ENCODE results near the gene ALOX5AP. TPM values are rescaled to one million over a fixed set of nuclear protein-coding genes. Genes with fewer than 3 reads are reported as not detected.

Gene ALOX5AP
- total RNA-seq, 1 donor from 2014 or later, result not detected

- Mint-ChIP-seq H3K27me3 (peaks cover 7% of the 10 kb centered on the region), H3K4me1 (ENCODE audit: unreplicated experiment) (peaks cover 43% of the 10 kb centered on the region), H3K9me3 (no peaks in the 10 kb centered on the region), H3K4me3 (peak overlapping the region; percentile 69), H3K27ac (no peak overlapping the region), H3K36me3 (no peaks in the 10 kb centered on the region)
- DNase-seq (ENCODE audit: extremely low spot score, unreplicated experiment), result peak; percentile 84
- TF ChIP-seq CTCF (conservative IDR thresholded peaks at IDR 0.05), result peak; percentile 98
Observed at GRCh38 chr13:30802953-30803478, 67.7 kb downstream of the ALOX5AP start.

GRCh38 chr13:30803749-30804148 is 68.4 kb downstream of the ALOX5AP start:
- Mint-ChIP-seq H3K27me3 (peaks cover 7% of the 10 kb centered on the region), H3K9me3 (no peaks in the 10 kb centered on the region), H3K27ac (no peak overlapping the region), H3K4me3 (peak overlapping the region; percentile 25), H3K36me3 (no peaks in the 10 kb centered on the region), H3K4me1 (ENCODE audit: unreplicated experiment) (peaks cover 42% of the 10 kb centered on the region)
- DNase-seq (ENCODE audit: extremely low spot score, unreplicated experiment), result peak; percentile 50
- TF ChIP-seq CTCF (conservative IDR thresholded peaks at IDR 0.05), result no peak

- TF ChIP-seq CTCF (conservative IDR thresholded peaks at IDR 0.05), result peak; percentile 38
- no peak overlapping the region for H3K4me3 Mint-ChIP-seq
- H3K4me1 Mint-ChIP-seq (ENCODE audit: unreplicated experiment), result peaks cover 35% of the 10 kb centered on the region
- no peak for DNase-seq (ENCODE audit: extremely low spot score, unreplicated experiment)
- H3K27ac Mint-ChIP-seq, result no peak overlapping the region
- H3K36me3 Mint-ChIP-seq, result no peaks in the 10 kb centered on the region
- peaks cover 7% of the 10 kb centered on the region for H3K27me3 Mint-ChIP-seq
- no peaks in the 10 kb centered on the region for H3K9me3 Mint-ChIP-seq
Observed at GRCh38 chr13:30804474-30804873, 69.1 kb downstream of the ALOX5AP start.

- DNase-seq (ENCODE audit: extremely low spot score, unreplicated experiment), result no peak
- Mint-ChIP-seq H3K9me3 (no peaks in the 10 kb centered on the region), H3K36me3 (no peaks in the 10 kb centered on the region), H3K4me1 (ENCODE audit: unreplicated experiment) (peaks cover 34% of the 10 kb centered on the region), H3K27ac (no peak overlapping the region), H3K4me3 (no peak overlapping the region), H3K27me3 (peaks cover 7% of the 10 kb centered on the region)
- TF ChIP-seq CTCF (conservative IDR thresholded peaks at IDR 0.05), result no peak
Observed at GRCh38 chr13:30805132-30805537, 69.8 kb downstream of the ALOX5AP start.

- TF ChIP-seq CTCF (conservative IDR thresholded peaks at IDR 0.05), result no peak
- H3K27me3 Mint-ChIP-seq, result peaks cover 7% of the 10 kb centered on the region
- H3K9me3 Mint-ChIP-seq, result no peaks in the 10 kb centered on the region
- no peak overlapping the region for H3K27ac Mint-ChIP-seq
- no peaks in the 10 kb centered on the region for H3K36me3 Mint-ChIP-seq
- DNase-seq (ENCODE audit: extremely low spot score, unreplicated experiment), result no peak
- H3K4me3 Mint-ChIP-seq, result no peak overlapping the region
- H3K4me1 Mint-ChIP-seq (ENCODE audit: unreplicated experiment), result peaks cover 38% of the 10 kb centered on the region
Observed at GRCh38 chr13:30805603-30806011, 70.3 kb downstream of the ALOX5AP start.

GRCh38 chr13:30806784-30807183 is 71.4 kb downstream of the ALOX5AP start:
- Mint-ChIP-seq H3K36me3 (no peaks in the 10 kb centered on the region), H3K27ac (no peak overlapping the region), H3K4me1 (ENCODE audit: unreplicated experiment) (peaks cover 38% of the 10 kb centered on the region), H3K4me3 (no peak overlapping the region), H3K27me3 (peaks cover 7% of the 10 kb centered on the region), H3K9me3 (no peaks in the 10 kb centered on the region)
- DNase-seq (ENCODE audit: extremely low spot score, unreplicated experiment), result no peak
- TF ChIP-seq CTCF (conservative IDR thresholded peaks at IDR 0.05), result no peak
